RWPE2 (cell line): ENCODE data around the gene MSI2.

ENCODE experiments used
- ATAC-seq: fragments of 200-7000 bp; cut with Tn5 transposase; 3 replicates; pipeline ENCODE4 v1.9.1; 2021; ENCODE audit warnings: low read depth
- DNase-seq: peaks from one replicate; pipeline ENCODE4 v3.0.0-alpha.2; 2020; ENCODE audit warnings: low spot score
- H3K27ac ChIP-seq: fragments of 450-650 bp; 2 replicates; pipeline ENCODE4 v1.5.1; 2017; ENCODE audit warnings: mild to moderate bottlenecking; ENCODE audit not compliant: poor library complexity, severe bottlenecking
- H3K27me3 ChIP-seq: fragments of 250-450 bp; sonication (Bioruptor Pico); 2 replicates; pipeline ENCODE4 v1.5.1; 2021; ENCODE audit warnings: mild to moderate bottlenecking, moderate library complexity; ENCODE audit not compliant: insufficient read depth, poor library complexity, severe bottlenecking
- H3K36me3 ChIP-seq: fragments of 250-450 bp; sonication (Bioruptor Pico); 2 replicates; pipeline ENCODE4 v1.5.1; 2020; ENCODE audit warnings: low read depth, mild to moderate bottlenecking, moderate library complexity
- H3K4me1 ChIP-seq: fragments of 250-450 bp; sonication (Bioruptor Pico); 2 replicates; pipeline ENCODE4 v1.5.1; 2021; ENCODE audit warnings: mild to moderate bottlenecking, moderate library complexity; ENCODE audit not compliant: insufficient read depth, poor library complexity, severe bottlenecking
- H3K4me3 ChIP-seq: fragments of 250-450 bp; sonication (Bioruptor Pico); 2 replicates; pipeline ENCODE4 v1.5.1; 2021; ENCODE audit warnings: mild to moderate bottlenecking, moderate library complexity; ENCODE audit not compliant: severe bottlenecking
- H3K9me3 ChIP-seq: fragments of 250-450 bp; sonication (Bioruptor Pico); 2 replicates; pipeline ENCODE4 v1.5.1; 2021; ENCODE audit warnings: mild to moderate bottlenecking, moderate library complexity; ENCODE audit not compliant: severe bottlenecking
- CTCF ChIP-seq: fragments of 450-650 bp; IDR thresholded peaks from one replicate; pipeline ENCODE4 v1.5.1; 2017; ENCODE audit warnings: mild to moderate bottlenecking, moderate library complexity; ENCODE audit not compliant: poor library complexity, severe bottlenecking

The MSI2 gene

GRCh38 chr17:57406131-57406980 is 150.0 kb downstream of the MSI2 start:
- Histone ChIP-seq H3K27me3 (no peaks in the 10 kb centered on the region), H3K27ac (no peak overlapping the region), H3K4me1 (peaks cover 21% of the 10 kb centered on the region), H3K4me3 (no peak overlapping the region), H3K36me3 (peaks cover under 1% of the 10 kb centered on the region; the same call in 1 of the 2 replicates), H3K9me3 (no peaks in the 10 kb centered on the region)
- DNase-seq (no peak), ATAC-seq (no peak)
- TF ChIP-seq CTCF: no peak

- H3K36me3 ChIP-seq: no peaks in the 10 kb centered on the region
- H3K27ac ChIP-seq: no peak overlapping the region
- no peak for TF ChIP-seq CTCF
- H3K4me1 ChIP-seq: peaks cover 21% of the 10 kb centered on the region
- H3K4me3 ChIP-seq: no peak overlapping the region
- no peaks in the 10 kb centered on the region for H3K9me3 ChIP-seq
- DNase-seq (no peak), ATAC-seq (no peak)
- no peaks in the 10 kb centered on the region for H3K27me3 ChIP-seq
These were observed 150.6 kb downstream of the MSI2 start for GRCh38 chr17:57406981-57407286.

GRCh38 chr17:57407287-57408070 is 151.2 kb downstream of the MSI2 start:
- ATAC-seq (peak; percentile 52; the same call in 1 of the 3 replicates), DNase-seq (no peak)
- H3K36me3 ChIP-seq: no peaks in the 10 kb centered on the region
- H3K4me3 ChIP-seq: no peak overlapping the region
- peaks cover 21% of the 10 kb centered on the region for H3K4me1 ChIP-seq
- no peaks in the 10 kb centered on the region for H3K27me3 ChIP-seq
- TF ChIP-seq CTCF: no peak
- no peak overlapping the region for H3K27ac ChIP-seq
- H3K9me3 ChIP-seq: no peaks in the 10 kb centered on the region

GRCh38 chr17:57408071-57408811 is 151.9 kb downstream of the MSI2 start:
- no peak overlapping the region for H3K27ac ChIP-seq
- no peak overlapping the region for H3K4me3 ChIP-seq
- DNase-seq (no peak), ATAC-seq (no peak)
- no peak for TF ChIP-seq CTCF
- H3K36me3 ChIP-seq: no peaks in the 10 kb centered on the region
- H3K27me3 ChIP-seq: no peaks in the 10 kb centered on the region
- H3K4me1 ChIP-seq: peaks cover 15% of the 10 kb centered on the region
- no peaks in the 10 kb centered on the region for H3K9me3 ChIP-seq
